NCI-H1092 treated with DMSO at 0.1 percent for 48 hours (cell line): ENCODE results near the gene C2orf92.

Source experiments
- DNase-seq: peaks from one replicate; lab custom pipeline; 2025; lab: John Stamatoyannopoulos, UW

C2orf92 gene

GRCh38 chr2:97730245-97730644 lies 60.7 kb downstream of the C2orf92 start:
- no peak for DNase-seq

- no peak for DNase-seq
Measured at GRCh38 chr2:97731274-97732020, 61.9 kb downstream of the C2orf92 start.

- DNase-seq = no peak
Measured at GRCh38 chr2:97732436-97733340, 63.2 kb downstream of the C2orf92 start.

GRCh38 chr2:97733341-97734035 lies 64.0 kb downstream of the C2orf92 start:
- DNase-seq = no peak

GRCh38 chr2:97734061-97735051 lies 64.8 kb downstream of the C2orf92 start:
- DNase-seq = no peak

GRCh38 chr2:97735161-97735561 lies 65.6 kb downstream of the C2orf92 start:
- DNase-seq = no peak

GRCh38 chr2:97736185-97736584 lies 66.7 kb downstream of the C2orf92 start:
- DNase-seq = no peak

GRCh38 chr2:97736608-97737330 lies 67.3 kb downstream of the C2orf92 start:
- DNase-seq = no peak

GRCh38 chr2:97737421-97738178 lies 68.1 kb downstream of the C2orf92 start:
- no peak for DNase-seq

GRCh38 chr2:97738179-97739019 lies 68.9 kb downstream of the C2orf92 start:
- DNase-seq = no peak

GRCh38 chr2:97739020-97739892 lies 69.7 kb downstream of the C2orf92 start:
- no peak for DNase-seq

GRCh38 chr2:97739893-97740245 lies 70.4 kb downstream of the C2orf92 start:
- no peak for DNase-seq

- DNase-seq = peak; percentile 28
Measured at GRCh38 chr2:97740590-97741182, 71.2 kb downstream of the C2orf92 start.

- no peak for DNase-seq
Measured at GRCh38 chr2:97741251-97741650, 71.7 kb downstream of the C2orf92 start.

- DNase-seq = no peak
Measured at GRCh38 chr2:97741686-97742085, 72.2 kb downstream of the C2orf92 start.

- DNase-seq = no peak
Measured at GRCh38 chr2:97742381-97742847, 72.9 kb downstream of the C2orf92 start.

GRCh38 chr2:97743913-97744312 lies 74.4 kb downstream of the C2orf92 start:
- no peak for DNase-seq
